Measurements from ENCODE around the gene TARS3. TPM values are rescaled to one million over a fixed set of nuclear protein-coding genes. Genes with fewer than 3 reads are reported as not detected.
A peak's percentile ranks its signal among the peaks of the same experiment; 100 is the strongest.

The TARS3 gene
- total RNA-seq, 1 donor from 2014 or later = 17.1 TPM

- peak; percentile 77 for DNase-seq (ENCODE audit: extremely low spot score, unreplicated experiment)
- Mint-ChIP-seq H3K9me3 (no peaks in the 10 kb centered on the region), H3K36me3 (peaks cover 19% of the 10 kb centered on the region), H3K4me3 (no peak overlapping the region), H3K27me3 (no peaks in the 10 kb centered on the region), H3K27ac (peak overlapping the region; percentile 82), H3K4me1 (ENCODE audit: unreplicated experiment) (peaks cover 13% of the 10 kb centered on the region)
- TF ChIP-seq, protein P1, sequence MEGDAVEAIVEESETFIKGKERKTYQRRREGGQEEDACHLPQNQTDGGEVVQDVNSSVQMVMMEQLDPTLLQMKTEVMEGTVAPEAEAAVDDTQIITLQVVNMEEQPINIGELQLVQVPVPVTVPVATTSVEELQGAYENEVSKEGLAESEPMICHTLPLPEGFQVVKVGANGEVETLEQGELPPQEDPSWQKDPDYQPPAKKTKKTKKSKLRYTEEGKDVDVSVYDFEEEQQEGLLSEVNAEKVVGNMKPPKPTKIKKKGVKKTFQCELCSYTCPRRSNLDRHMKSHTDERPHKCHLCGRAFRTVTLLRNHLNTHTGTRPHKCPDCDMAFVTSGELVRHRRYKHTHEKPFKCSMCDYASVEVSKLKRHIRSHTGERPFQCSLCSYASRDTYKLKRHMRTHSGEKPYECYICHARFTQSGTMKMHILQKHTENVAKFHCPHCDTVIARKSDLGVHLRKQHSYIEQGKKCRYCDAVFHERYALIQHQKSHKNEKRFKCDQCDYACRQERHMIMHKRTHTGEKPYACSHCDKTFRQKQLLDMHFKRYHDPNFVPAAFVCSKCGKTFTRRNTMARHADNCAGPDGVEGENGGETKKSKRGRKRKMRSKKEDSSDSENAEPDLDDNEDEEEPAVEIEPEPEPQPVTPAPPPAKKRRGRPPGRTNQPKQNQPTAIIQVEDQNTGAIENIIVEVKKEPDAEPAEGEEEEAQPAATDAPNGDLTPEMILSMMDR (conservative IDR thresholded peaks at IDR 0.05) = peak; percentile 96
Measured at GRCh38 chr15:101641129-101641764, 83.0 kb downstream of the TARS3 start.

DNA sequence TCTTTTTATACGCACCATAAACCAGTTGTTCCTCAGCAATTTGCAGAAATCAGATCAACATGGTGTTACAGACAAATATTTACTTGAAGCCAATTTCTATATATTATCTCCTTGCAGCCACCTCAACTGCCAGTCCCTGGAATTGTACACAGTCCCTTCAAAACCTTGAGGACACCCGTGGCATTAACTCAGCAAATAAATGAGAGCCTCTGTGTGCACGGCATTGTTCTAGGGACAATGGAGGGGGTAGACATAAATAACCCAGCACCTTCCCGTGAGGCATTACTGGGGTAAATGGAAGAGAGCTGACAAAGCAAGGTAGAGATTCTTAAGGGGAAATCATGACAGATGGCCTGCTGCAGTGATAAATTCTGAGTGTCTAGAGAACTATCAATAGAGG lies 84.6 kb downstream of the TARS3 start:
- no peak for DNase-seq (ENCODE audit: extremely low spot score, unreplicated experiment)
- Mint-ChIP-seq H3K9me3 (no peaks in the 10 kb centered on the region), H3K27ac (no peak overlapping the region), H3K4me3 (no peak overlapping the region), H3K27me3 (no peaks in the 10 kb centered on the region), H3K4me1 (ENCODE audit: unreplicated experiment) (peaks cover 13% of the 10 kb centered on the region), H3K36me3 (peaks cover 19% of the 10 kb centered on the region)
- TF ChIP-seq, protein P1 (conservative IDR thresholded peaks at IDR 0.05) = no peak

DNA sequence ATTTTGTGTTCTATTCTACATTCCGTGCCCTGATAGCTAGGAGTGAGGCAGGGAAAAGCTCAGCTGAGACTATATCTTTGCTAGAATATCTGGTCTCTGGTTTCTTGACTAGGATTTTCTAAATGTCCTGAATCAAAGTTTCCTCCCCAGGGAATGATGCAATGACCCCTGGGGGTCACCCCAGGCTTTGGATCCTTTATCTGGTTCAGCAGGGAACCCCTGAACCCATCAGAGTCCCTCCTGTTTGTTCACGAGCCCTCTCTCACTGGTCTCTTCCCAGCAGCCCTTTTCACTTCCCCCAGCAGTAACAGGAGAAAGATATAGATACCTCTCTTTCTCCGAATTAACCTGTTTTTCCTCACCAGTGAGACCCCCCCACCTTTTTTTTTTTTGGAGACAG lies 86.4 kb downstream of the TARS3 start:
- Mint-ChIP-seq H3K27ac (no peak overlapping the region), H3K4me1 (ENCODE audit: unreplicated experiment) (peaks cover 13% of the 10 kb centered on the region), H3K27me3 (no peaks in the 10 kb centered on the region), H3K9me3 (no peaks in the 10 kb centered on the region), H3K36me3 (peaks cover 16% of the 10 kb centered on the region), H3K4me3 (no peak overlapping the region)
- TF ChIP-seq, protein P1 (conservative IDR thresholded peaks at IDR 0.05) = no peak
- DNase-seq (ENCODE audit: extremely low spot score, unreplicated experiment) = no peak

DNA sequence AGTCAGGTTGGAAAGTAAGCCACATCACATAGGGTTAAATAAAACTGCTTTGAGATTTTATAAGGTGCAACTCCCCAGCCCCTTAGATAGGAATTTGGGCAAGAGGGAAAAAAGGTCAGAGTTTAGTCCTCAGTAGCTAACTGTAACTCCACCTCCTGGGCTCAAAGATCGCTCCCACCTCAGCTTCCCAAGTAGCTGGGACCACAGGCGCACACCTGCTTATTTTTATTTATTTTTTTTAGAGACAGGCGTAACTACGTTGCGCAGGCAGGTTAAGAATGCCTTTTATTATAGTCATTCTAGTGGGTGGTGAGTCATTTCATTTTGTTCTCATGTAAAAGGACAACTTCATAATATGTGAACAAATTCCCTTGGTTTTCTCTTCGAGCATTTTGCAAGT lies 86.8 kb downstream of the TARS3 start:
- no peak overlapping the region for H3K4me3 Mint-ChIP-seq
- no peak for DNase-seq (ENCODE audit: extremely low spot score, unreplicated experiment)
- H3K4me1 Mint-ChIP-seq (ENCODE audit: unreplicated experiment) = peaks cover 12% of the 10 kb centered on the region
- TF ChIP-seq, protein P1 (conservative IDR thresholded peaks at IDR 0.05) = no peak
- no peak overlapping the region for H3K27ac Mint-ChIP-seq
- H3K27me3 Mint-ChIP-seq = no peaks in the 10 kb centered on the region
- H3K9me3 Mint-ChIP-seq = no peaks in the 10 kb centered on the region
- peaks cover 15% of the 10 kb centered on the region for H3K36me3 Mint-ChIP-seq

DNA sequence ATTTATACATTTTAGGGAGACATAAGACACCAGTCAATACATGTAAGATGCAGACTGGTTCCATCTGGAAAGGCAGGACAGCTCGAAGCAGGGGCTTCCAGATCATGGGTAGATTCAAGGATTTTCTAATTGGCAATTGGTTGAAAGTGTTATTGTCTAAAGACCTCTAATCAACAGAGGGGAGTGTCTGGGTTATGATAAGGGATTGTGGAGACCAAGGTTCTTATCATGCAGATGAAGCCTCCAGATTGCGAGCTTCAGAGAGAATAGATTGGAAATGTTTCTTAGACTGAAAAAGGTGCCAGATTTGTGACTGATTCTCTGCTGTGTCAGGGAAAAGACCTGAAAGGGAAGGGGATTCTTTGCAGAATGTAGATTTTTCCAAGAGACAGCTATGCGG lies 87.2 kb downstream of the TARS3 start:
- DNase-seq (ENCODE audit: extremely low spot score, unreplicated experiment) = no peak
- no peak overlapping the region for H3K27ac Mint-ChIP-seq
- TF ChIP-seq, protein P1 (conservative IDR thresholded peaks at IDR 0.05) = no peak
- peaks cover 13% of the 10 kb centered on the region for H3K36me3 Mint-ChIP-seq
- H3K4me3 Mint-ChIP-seq = no peak overlapping the region
- no peaks in the 10 kb centered on the region for H3K9me3 Mint-ChIP-seq
- peaks cover 7% of the 10 kb centered on the region for H3K4me1 Mint-ChIP-seq (ENCODE audit: unreplicated experiment)
- no peaks in the 10 kb centered on the region for H3K27me3 Mint-ChIP-seq

Measured in type B pancreatic cell (in vitro differentiated cells).